K562 (cell line): Measurements from ENCODE around the gene XRRA1. TPM values are rescaled to one million over a fixed set of nuclear protein-coding genes. Genes with fewer than 3 reads are reported as not detected.

Source experiments
- BHLHE40 ChIP-seq: IDR thresholded peaks from 2 replicates; pipeline ENCODE4 v1.6.1; 2011; ENCODE audit warnings: low read length, improper control_type of control experiment
- BRF1 ChIP-seq: IDR thresholded peaks from 3 replicates; pipeline ENCODE4 v1.6.1; 2011; ENCODE audit warnings: borderline replicate concordance, mild to moderate bottlenecking; ENCODE audit not compliant: insufficient read length; ENCODE audit errors: extremely low read depth
- CBX3 ChIP-seq, 2 experiments: IDR thresholded peaks; 1 replicate in 1 of 2; 2 replicates in 1 of 2; pipeline ENCODE4 v1.6.1; 2012; ENCODE audit warnings: inconsistent platforms in 2 of 2, low read length in 2 of 2, borderline replicate concordance in 1 of 2, control low read depth in 1 of 2
- NR2F6 ChIP-seq: fragments of 450-650 bp; formaldehyde crosslinking; IDR thresholded peaks from 2 replicates; pipeline ENCODE4 v1.4.0; 2020; ENCODE audit warnings: mild to moderate bottlenecking
- SUPT5H ChIP-seq: fragments of 450-650 bp; IDR thresholded peaks from 2 replicates; pipeline ENCODE4 v1.6.1; 2016
- XRCC3 ChIP-seq: fragments of 450-650 bp; IDR thresholded peaks from 2 replicates; pipeline ENCODE4 v1.6.1; 2017; ENCODE audit warnings: mild to moderate bottlenecking, moderate library complexity
- YY1 ChIP-seq, 3 experiments: IDR thresholded peaks; 2 replicates each; pipeline ENCODE4 v1.6.1; 2011; ENCODE audit warnings: low read length in 2 of 3, mild to moderate bottlenecking in 2 of 3, moderate library complexity in 2 of 3, borderline replicate concordance in 1 of 3, control low read depth in 1 of 3, low read depth in 1 of 3; ENCODE audit not compliant: insufficient read depth in 3 of 3, insufficient replicate concordance in 2 of 3, control insufficient read depth in 1 of 3, insufficient read length in 1 of 3; ENCODE audit errors: extremely low read depth in 1 of 3
- polyA plus RNA-seq, 8 experiments: library from polyadenylated mRNA; depleted of rRNA in 4 of 8; stranded (reverse) in 5 of 8; unstranded in 3 of 8; fragments of >200 nt; fragmentation: Nextera tagmentation in 2 of 8; fragmentation: Illumina TruSeq in 1 of 8; extraction: Ambion mirVana in 2 of 8; extraction: Trizol in 1 of 8; gene quantifications; 2 replicates each; pipeline versions ENCODE4 v1.2.1 to v1.2.3, GENCODE V29; 2011 to 2014; ENCODE audit warnings: inconsistent platforms in 1 of 8, missing spikeins in 1 of 8
- total RNA-seq, 7 experiments: library from RNA; depleted of rRNA in 6 of 7; stranded (reverse); fragments of >200 nt in 6 of 7; fragmentation: Illumina TruSeq in 2 of 7; extraction: Trizol in 2 of 7; gene quantifications; 2 replicates each; pipeline versions ENCODE4 v1.2.1 to v1.2.3, GENCODE V29; 2011 to 2021; ENCODE audit warnings: low replicate concordance in 1 of 7
- TF ChIP-seq, protein P1 (sequence below), 2 experiments: fragments of 450-650 bp; formaldehyde crosslinking in 1 of 2; IDR thresholded peaks; 2 replicates each; pipeline versions ENCODE4 v1.4.0 to v1.6.1; 2014 to 2020; ENCODE audit warnings: mild to moderate bottlenecking in 2 of 2, borderline replicate concordance in 1 of 2, low read depth in 1 of 2
- TF ChIP-seq, protein P2 (sequence below): fragments of 250-450 bp; sonication (Bioruptor Pico); IDR thresholded peaks from 2 replicates; pipeline ENCODE4 v1.9.0; 2021; ENCODE audit warnings: mild to moderate bottlenecking

Gene XRRA1
- total and polyA plus RNA-seq, 9 of the 15 experiments (the other 6 are each of a cell fraction or from before 2014, with no cell fraction given), result 5.0 to 22.5 (median 16.0) TPM

- TF ChIP-seq, protein P1, sequence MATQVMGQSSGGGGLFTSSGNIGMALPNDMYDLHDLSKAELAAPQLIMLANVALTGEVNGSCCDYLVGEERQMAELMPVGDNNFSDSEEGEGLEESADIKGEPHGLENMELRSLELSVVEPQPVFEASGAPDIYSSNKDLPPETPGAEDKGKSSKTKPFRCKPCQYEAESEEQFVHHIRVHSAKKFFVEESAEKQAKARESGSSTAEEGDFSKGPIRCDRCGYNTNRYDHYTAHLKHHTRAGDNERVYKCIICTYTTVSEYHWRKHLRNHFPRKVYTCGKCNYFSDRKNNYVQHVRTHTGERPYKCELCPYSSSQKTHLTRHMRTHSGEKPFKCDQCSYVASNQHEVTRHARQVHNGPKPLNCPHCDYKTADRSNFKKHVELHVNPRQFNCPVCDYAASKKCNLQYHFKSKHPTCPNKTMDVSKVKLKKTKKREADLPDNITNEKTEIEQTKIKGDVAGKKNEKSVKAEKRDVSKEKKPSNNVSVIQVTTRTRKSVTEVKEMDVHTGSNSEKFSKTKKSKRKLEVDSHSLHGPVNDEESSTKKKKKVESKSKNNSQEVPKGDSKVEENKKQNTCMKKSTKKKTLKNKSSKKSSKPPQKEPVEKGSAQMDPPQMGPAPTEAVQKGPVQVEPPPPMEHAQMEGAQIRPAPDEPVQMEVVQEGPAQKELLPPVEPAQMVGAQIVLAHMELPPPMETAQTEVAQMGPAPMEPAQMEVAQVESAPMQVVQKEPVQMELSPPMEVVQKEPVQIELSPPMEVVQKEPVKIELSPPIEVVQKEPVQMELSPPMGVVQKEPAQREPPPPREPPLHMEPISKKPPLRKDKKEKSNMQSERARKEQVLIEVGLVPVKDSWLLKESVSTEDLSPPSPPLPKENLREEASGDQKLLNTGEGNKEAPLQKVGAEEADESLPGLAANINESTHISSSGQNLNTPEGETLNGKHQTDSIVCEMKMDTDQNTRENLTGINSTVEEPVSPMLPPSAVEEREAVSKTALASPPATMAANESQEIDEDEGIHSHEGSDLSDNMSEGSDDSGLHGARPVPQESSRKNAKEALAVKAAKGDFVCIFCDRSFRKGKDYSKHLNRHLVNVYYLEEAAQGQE (IDR thresholded peaks at IDR 0.05; ENCODE audit: borderline replicate concordance), result no peak
- TF ChIP-seq, protein P1 (CRISPR knock-in tag; IDR thresholded peaks at IDR 0.05; ENCODE audit: low read depth), result no peak
- TF ChIP-seq YY1 (IDR thresholded peaks at IDR 0.05; ENCODE audit: borderline replicate concordance in 1 of 3, control insufficient read depth in 1 of 3, extremely low read depth in 1 of 3, insufficient read depth in 3 of 3, insufficient read length in 1 of 3, insufficient replicate concordance in 2 of 3, low read depth in 1 of 3, low read length in 2 of 3), result peak in 1 of 3 experiments; percentile 7
- no peak for TF ChIP-seq BRF1
- no peak for TF ChIP-seq XRCC3
- TF ChIP-seq CBX3 (IDR thresholded peaks at IDR 0.05; ENCODE audit: borderline replicate concordance in 1 of 2, low read length in 2 of 2), result peak in 1 of 2 experiments; percentile 60; a peak in 1 of 3 replicates
- TF ChIP-seq BHLHE40, result no peak
- TF ChIP-seq, protein P2, sequence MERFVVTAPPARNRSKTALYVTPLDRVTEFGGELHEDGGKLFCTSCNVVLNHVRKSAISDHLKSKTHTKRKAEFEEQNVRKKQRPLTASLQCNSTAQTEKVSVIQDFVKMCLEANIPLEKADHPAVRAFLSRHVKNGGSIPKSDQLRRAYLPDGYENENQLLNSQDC (CRISPR knock-in tag), result peak; percentile 46; the same call in 1 of the 2 replicates
- no peak for TF ChIP-seq NR2F6 (CRISPR knock-in tag)
- TF ChIP-seq SUPT5H, result peak; percentile 88
These were observed 39.8 kb upstream of the XRRA1 start, which contains the start of gene NEU3 (continued) for GRCh38 chr11:74988541-74989259.
